ENCODE data around the gene KLK11.

GRCh38 chr19:51063664-51064063, 37.2 kb upstream of the KLK11 start:
- TF ChIP-seq CTCF (IDR thresholded peaks at IDR 0.05) (no peak), POLR2A (IDR thresholded peaks at IDR 0.05) (no peak), POLR2AphosphoS5 (IDR thresholded peaks at IDR 0.05; ENCODE audit: insufficient read depth in 1 of 2, low read depth in 1 of 2) (no peak)
